ENCODE data around the gene CAVIN4.

DNA sequence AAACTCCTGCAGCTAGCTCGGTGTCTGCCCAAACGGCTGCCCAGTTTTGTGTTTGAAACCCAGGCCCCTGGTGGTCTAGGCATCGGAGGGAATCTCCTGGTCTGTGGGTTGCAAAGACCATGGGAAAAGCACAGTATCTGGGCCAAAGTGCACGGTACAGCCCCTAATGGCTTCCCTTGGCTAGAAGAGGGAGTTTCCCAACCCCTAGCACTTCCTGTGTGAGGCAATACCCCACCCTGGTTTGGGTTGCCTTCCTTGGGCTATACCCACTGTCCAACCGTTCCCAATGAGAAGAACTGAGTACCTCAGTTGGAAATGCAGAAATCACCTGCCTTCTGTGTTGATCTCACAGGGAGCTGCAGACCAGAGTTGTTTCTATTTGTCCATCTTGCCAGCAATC, 41.8 kb downstream of the CAVIN4 start:
- TF ChIP-seq CTCF (IDR thresholded peaks at IDR 0.05; ENCODE audit: low read depth, low read length) (no peak), EZH2phosphoT487 (IDR thresholded peaks at IDR 0.05; ENCODE audit: low read depth) (no peak)
